Naive thymus-derived CD4-positive, alpha-beta T cell (primary cell): ENCODE results near the gene GABPB2. TPM values are rescaled to one million over a fixed set of nuclear protein-coding genes. Genes with fewer than 3 reads are reported as not detected.
A peak's percentile ranks its signal among the peaks of the same experiment; 100 is the strongest.

Source experiments
- ATAC-seq: fragments of 150-1000 bp; cut with Tn5 transposase; 2 replicates; pipeline ENCODE4 v1.10.0; 2021; ENCODE audit warnings: mild to moderate bottlenecking, moderate library complexity
- CTCF ChIA-PET: fragments of 350-600 bp; sonication (Branson Sonifier 250); formaldehyde crosslinking; loops from one replicate; lab custom pipeline; 2021; ENCODE audit warnings: antibody characterized with exemption; lab: Charles Lee
- POLR2A ChIA-PET: fragments of 350-600 bp; sonication (Branson Sonifier 250); formaldehyde crosslinking; loops from one replicate; lab custom pipeline; 2021; ENCODE audit warnings: antibody characterized with exemption, inconsistent platforms; lab: Charles Lee
- DNase-seq, 9 donors: peaks; one replicate each; pipeline versions ENCODE4 v3.0.0 to v3.0.0-alpha.2; 2020 to 2022; ENCODE audit warnings: mixed read lengths in 1 of 9
- H3K27ac ChIP-seq: one replicate; pipeline ENCODE4 v1.7.0; 2013; ENCODE audit warnings: mild to moderate bottlenecking, low read depth, low read length, moderate library complexity
- H3K27me3 ChIP-seq, 2 donors: one replicate each; pipeline ENCODE4 v1.7.0; 2013; ENCODE audit warnings: low read length in 2 of 2, mild to moderate bottlenecking in 2 of 2, moderate library complexity in 2 of 2; ENCODE audit not compliant: control insufficient read depth in 2 of 2, insufficient read depth in 2 of 2
- H3K36me3 ChIP-seq, 3 experiments: 1 replicate in 2 of 3; 2 replicates in 1 of 3; pipeline ENCODE4 v1.7.0; 2013; ENCODE audit warnings: low read length in 3 of 3, mild to moderate bottlenecking in 3 of 3, moderate library complexity in 1 of 3; ENCODE audit not compliant: insufficient read depth in 3 of 3, control insufficient read depth in 2 of 3
- H3K4me1 ChIP-seq, 2 donors: one replicate each; pipeline ENCODE4 v1.7.0; 2013; ENCODE audit warnings: low read length in 2 of 2, mild to moderate bottlenecking in 2 of 2, moderate library complexity in 1 of 2; ENCODE audit not compliant: control insufficient read depth in 2 of 2, insufficient read depth in 2 of 2
- H3K4me3 ChIP-seq: 2 replicates; pipeline ENCODE4 v1.7.0; 2013; ENCODE audit warnings: mild to moderate bottlenecking, low read length
- H3K9me3 ChIP-seq, 3 experiments: 1 replicate in 2 of 3; 2 replicates in 1 of 3; pipeline ENCODE4 v1.7.0; 2013; ENCODE audit warnings: low read length in 3 of 3; ENCODE audit not compliant: control insufficient read depth in 2 of 3
- H3K27ac Mint-ChIP-seq, 9 donors: one replicate each; pipeline ENCODE4 v1.8.0; 2020 to 2022; ENCODE audit warnings: mixed read lengths in 9 of 9, mild to moderate bottlenecking in 8 of 9, moderate library complexity in 5 of 9, inconsistent platforms in 2 of 9
- H3K27me3 Mint-ChIP-seq, 5 donors: one replicate each; pipeline ENCODE4 v1.8.0; 2021 to 2022; ENCODE audit warnings: mixed read lengths in 5 of 5, mild to moderate bottlenecking in 1 of 5
- H3K36me3 Mint-ChIP-seq, 5 donors: one replicate each; pipeline ENCODE4 v1.8.0; 2020 to 2022; ENCODE audit warnings: mixed read lengths in 5 of 5, mild to moderate bottlenecking in 3 of 5, inconsistent platforms in 1 of 5
- H3K4me1 Mint-ChIP-seq, 7 donors: one replicate each; pipeline ENCODE4 v1.8.0; 2020 to 2022; ENCODE audit warnings: mixed read lengths in 7 of 7, mild to moderate bottlenecking in 3 of 7, inconsistent platforms in 1 of 7
- H3K4me3 Mint-ChIP-seq, 10 donors: one replicate each; pipeline ENCODE4 v1.8.0; 2020 to 2022; ENCODE audit warnings: mild to moderate bottlenecking in 10 of 10, mixed read lengths in 10 of 10, moderate library complexity in 6 of 10, inconsistent platforms in 2 of 10
- H3K9me3 Mint-ChIP-seq, 11 donors: one replicate each; pipeline ENCODE4 v1.8.0; 2020 to 2022; ENCODE audit warnings: mixed read lengths in 11 of 11, mild to moderate bottlenecking in 4 of 11, inconsistent platforms in 1 of 11, moderate library complexity in 1 of 11
- intact Hi-C, 2 donors: fragments of 100-400 bp; cut with micrococcal nuclease; formaldehyde crosslinking; loops; one replicate each; pipeline ENCODE4 v1.15.1; 2023
- polyA plus RNA-seq, 2 donors: library from polyadenylated mRNA; unstranded; fragments of 300-500 nt; fragmentation: Illumina TruSeq; gene quantifications; one replicate each; pipeline ENCODE4 v1.2.3, GENCODE V29; 2021
- total RNA-seq, 6 experiments: library from RNA in 5 of 6; stranded (reverse) in 5 of 6; gene quantifications; 1 replicate in 5 of 6; 2 replicates in 1 of 6; pipeline ENCODE4 v1.2.3 and lab custom pipeline; 2021 to 2026

GABPB2 gene
- total and polyA plus RNA-seq, 7 experiments from 2014 or later: 9.6 to 42.2 (median 30.9) TPM

- ATAC-seq (no peak), DNase-seq (no peak)
- Mint-ChIP-seq H3K27me3 (no peaks in the 10 kb centered on the region), H3K9me3 (peaks cover 0 to 3% (median 0%) of the 10 kb centered on the region in 11 donors), H3K4me3 (peak overlapping the region; percentile 95 to 100 (median 99)), H3K4me1 (peaks cover 45 to 74% (median 61%) of the 10 kb centered on the region in 7 donors), H3K27ac (peak overlapping the region; percentile 93 to 99 (median 95)), H3K36me3 (peaks cover 31 to 66% (median 53%) of the 10 kb centered on the region in 5 donors)
- intact Hi-C loops: loop anchor here (5.0 to 10.0 kb wide), 5 partner anchors 200 to 693 kb away; partner anchors contain the start of genes PSMD4 (in 1 of the 2), RPRD2 (in 1 of the 2) and ZNF687 (in 1 of the 2)
- H3K4me1 ChIP-seq: peaks cover 29 to 30% of the 10 kb centered on the region in 2 donors
- H3K9me3 ChIP-seq: no peaks in the 10 kb centered on the region
- no peaks in the 10 kb centered on the region for H3K27me3 ChIP-seq
- ChIA-PET CTCF (interaction anchor here (0.6 to 3.0 kb wide), 5 partner anchors 10 to 197 kb away, joined by 3 to 15 read pairs (median 3); partner anchors contain the start of genes BNIPL and MINDY1), POLR2A (interaction anchor here (0.6 to 12.8 kb wide), 23 partner anchors 7 to 320 kb away, joined by 3 to 253 read pairs (median 4); partner anchors contain the start of genes C1orf56, GABPB2, LYSMD1 and MINDY1)
- peak overlapping the region; percentile 99 for H3K27ac ChIP-seq
- H3K4me3 ChIP-seq: peak overlapping the region; percentile 82
- H3K36me3 ChIP-seq: peaks cover 23 to 65% (median 35%) of the 10 kb centered on the region in 3 experiments
Observed at GRCh38 chr1:151054971-151055547, 15.5 kb upstream of the GABPB2 start.

- no peak for DNase-seq
- peaks cover 23 to 65% (median 35%) of the 10 kb centered on the region in 3 experiments for H3K36me3 ChIP-seq
- POLR2A ChIA-PET: interaction anchor here (0.6 to 12.8 kb wide), 26 partner anchors 8 to 319 kb away, joined by 3 to 253 read pairs (median 4); partner anchors contain the start of genes BNIPL, C1orf56, GABPB2 and LYSMD1
- H3K4me1 Mint-ChIP-seq: peaks cover 48 to 74% (median 61%) of the 10 kb centered on the region in 7 donors
- H3K9me3 Mint-ChIP-seq: peaks cover 0 to 3% (median 0%) of the 10 kb centered on the region in 11 donors
- H3K9me3 ChIP-seq: no peaks in the 10 kb centered on the region
- H3K4me3 ChIP-seq: peak overlapping the region; percentile 82
- peak overlapping the region; percentile 99 for H3K27ac ChIP-seq
- H3K36me3 Mint-ChIP-seq: peaks cover 31 to 66% (median 53%) of the 10 kb centered on the region in 5 donors
- CTCF ChIA-PET: interaction anchor here (0.6 to 6.3 kb wide), 6 partner anchors 9 to 50 kb away, joined by 3 to 38 read pairs (median 8); partner anchors contain the start of genes BNIPL, C1orf56 and MINDY1
- no peak for ATAC-seq
- H3K4me3 Mint-ChIP-seq: peak overlapping the region; percentile 95 to 100 (median 99)
- H3K27me3 ChIP-seq: no peaks in the 10 kb centered on the region
- H3K27ac Mint-ChIP-seq: peak overlapping the region; percentile 93 to 99 (median 95)
- H3K27me3 Mint-ChIP-seq: no peaks in the 10 kb centered on the region
- H3K4me1 ChIP-seq: peaks cover 29 to 30% of the 10 kb centered on the region in 2 donors
- intact Hi-C loops: loop anchor here (5.0 to 10.0 kb wide), 5 partner anchors 199 to 693 kb away; partner anchors contain the start of genes PSMD4 (in 1 of the 2), RPRD2 (in 1 of the 2) and ZNF687 (in 1 of the 2)
Observed at GRCh38 chr1:151055581-151055980, 15.0 kb upstream of the GABPB2 start.

- POLR2A ChIA-PET: interaction anchor here (0.8 to 12.8 kb wide), 22 partner anchors 8 to 114 kb away, joined by 3 to 253 read pairs (median 7); partner anchors contain the start of genes BNIPL, C1orf56, GABPB2 and LYSMD1
- Mint-ChIP-seq H3K27me3 (no peaks in the 10 kb centered on the region), H3K4me3 (peak overlapping the region; percentile 95 to 100 (median 99)), H3K27ac (peak overlapping the region; percentile 93 to 99 (median 95)), H3K4me1 (peaks cover 48 to 74% (median 61%) of the 10 kb centered on the region in 7 donors), H3K36me3 (peaks cover 31 to 66% (median 53%) of the 10 kb centered on the region in 5 donors), H3K9me3 (peaks cover 0 to 3% (median 0%) of the 10 kb centered on the region in 11 donors)
- CTCF ChIA-PET: interaction anchor here (0.6 to 6.3 kb wide), 9 partner anchors 9 to 112 kb away, joined by 3 to 38 read pairs (median 3); partner anchors contain the start of genes BNIPL, C1orf56 and MINDY1
- Histone ChIP-seq H3K4me3 (peak overlapping the region; percentile 82), H3K9me3 (no peaks in the 10 kb centered on the region), H3K27ac (peak overlapping the region; percentile 99), H3K4me1 (peaks cover 29 to 30% of the 10 kb centered on the region in 2 donors), H3K36me3 (peaks cover 23 to 65% (median 35%) of the 10 kb centered on the region in 3 experiments), H3K27me3 (no peaks in the 10 kb centered on the region)
- intact Hi-C loops: loop anchor here (1.0 to 10.0 kb wide), 9 partner anchors 8 to 819 kb away; partner anchors contain the start of genes ANP32E (in 1 of the 2), PSMD4 (in 1 of the 2), RPRD2 (in 1 of the 2) and TNFAIP8L2 (in 1 of the 2)
- ATAC-seq (peak; percentile 42), DNase-seq (peak in 7 of 9 donors; percentile 55 to 73 (median 70))
Observed at GRCh38 chr1:151056149-151056548, 14.4 kb upstream of the GABPB2 start.

GRCh38 chr1:151058692-151059091 is 11.9 kb upstream of the GABPB2 start:
- peak overlapping the region; percentile 82 for H3K4me3 ChIP-seq
- Mint-ChIP-seq H3K27me3 (no peaks in the 10 kb centered on the region), H3K4me1 (peaks cover 38 to 58% (median 44%) of the 10 kb centered on the region in 7 donors), H3K27ac (peak overlapping the region; percentile 93 to 99 (median 95)), H3K9me3 (peaks cover 0 to 3% (median 0%) of the 10 kb centered on the region in 11 donors), H3K4me3 (peak overlapping the region; percentile 95 to 100 (median 99)), H3K36me3 (peaks cover 31 to 46% (median 43%) of the 10 kb centered on the region in 5 donors)
- DNase-seq (peak in 1 of 9 donors; percentile 20), ATAC-seq (no peak)
- no peaks in the 10 kb centered on the region for H3K27me3 ChIP-seq
- ChIA-PET CTCF (interaction anchor here (0.6 to 6.3 kb wide), 13 partner anchors 8 to 122 kb away, joined by 3 to 74 read pairs (median 6); partner anchors contain the start of genes BNIPL, C1orf56, GABPB2 and TNFAIP8L2), POLR2A (interaction anchor here (0.7 to 12.8 kb wide), 15 partner anchors 8 to 479 kb away, joined by 3 to 253 read pairs (median 8); partner anchors contain the start of genes BNIPL, C1orf56, GABPB2 and MCL1)
- peaks cover 17 to 30% of the 10 kb centered on the region in 2 donors for H3K4me1 ChIP-seq
- no peaks in the 10 kb centered on the region for H3K9me3 ChIP-seq
- H3K27ac ChIP-seq: peak overlapping the region; percentile 99
- H3K36me3 ChIP-seq: peaks cover 18 to 42% (median 24%) of the 10 kb centered on the region in 3 experiments
- intact Hi-C loops: loop anchor here (1.0 to 10.0 kb wide), 9 partner anchors 12 to 696 kb away; partner anchors contain the start of genes GABPB2 (in 2 of the 2), PRUNE1 (in 1 of the 2), PSMD4 (in 1 of the 2) and RPRD2 (in 1 of the 2)

- no peaks in the 10 kb centered on the region for H3K27me3 Mint-ChIP-seq
- peaks cover 31 to 44% (median 37%) of the 10 kb centered on the region in 5 donors for H3K36me3 Mint-ChIP-seq
- peak; percentile 76 to 85 (median 82) for DNase-seq
- Histone ChIP-seq H3K9me3 (no peaks in the 10 kb centered on the region), H3K36me3 (peaks cover 14 to 36% (median 18%) of the 10 kb centered on the region in 3 experiments), H3K4me3 (peak within 1 kb of the TSS; percentile 82), H3K27me3 (no peaks in the 10 kb centered on the region), H3K27ac (peak within 1 kb of the TSS; percentile 99), H3K4me1 (peaks cover 11 to 25% of the 10 kb centered on the region in 2 donors)
- ChIA-PET CTCF (interaction anchor here (0.6 to 6.3 kb wide), 12 partner anchors 8 to 920 kb away, joined by 3 to 74 read pairs (median 6); partner anchors contain the start of genes BNIPL, C1orf56, GABPB2 and TNFAIP8L2), POLR2A (interaction anchor here (0.8 to 12.8 kb wide), 12 partner anchors 8 to 808 kb away, joined by 3 to 253 read pairs (median 18); partner anchors contain the start of genes C1orf56, GABPB2, MCL1 and MINDY1)
- ATAC-seq: peak; percentile 84
- intact Hi-C loops: loop anchor here (1.0 to 10.0 kb wide), 10 partner anchors 11 to 697 kb away; partner anchors contain the start of genes C1orf56 (in 2 of the 2), GABPB2 (in 2 of the 2), PRUNE1 (in 1 of the 2) and PSMD4 (in 1 of the 2)
- peak within 1 kb of the TSS; percentile 95 to 100 (median 99) for H3K4me3 Mint-ChIP-seq
- peaks cover 0 to 3% (median 0%) of the 10 kb centered on the region in 11 donors for H3K9me3 Mint-ChIP-seq
- peak within 1 kb of the TSS; percentile 93 to 99 (median 95) for H3K27ac Mint-ChIP-seq
- peaks cover 35 to 55% (median 41%) of the 10 kb centered on the region in 7 donors for H3K4me1 Mint-ChIP-seq
Observed at GRCh38 chr1:151059109-151060006, 11.2 kb upstream of the GABPB2 start, which contains the start of gene CDC42SE1. TSS of gene CDC42SE1 (minus strand) at chr1:151059622. CDS start at chr1:151055730, 3,892 bp downstream.
